ENCODE measurements around the gene AQP10.
"Not testable (repeated sequence)": the region's sequence is repeated elsewhere in the genome, so short reads cannot be mapped to it uniquely, and the experiment has no call there.

AQP10 gene

GRCh38 chr1:154346276-154346917 lies 25.5 kb downstream of the AQP10 start:
- no peak for DNase-seq

GRCh38 chr1:154347961-154348360 lies 27.1 kb downstream of the AQP10 start:
- DNase-seq: no peak

- no peak for DNase-seq
These were observed 27.7 kb downstream of the AQP10 start for GRCh38 chr1:154348429-154349076.

GRCh38 chr1:154349121-154349520 lies 28.2 kb downstream of the AQP10 start:
- no peak for DNase-seq

GRCh38 chr1:154350383-154350782 lies 29.5 kb downstream of the AQP10 start:
- DNase-seq: no peak

- DNase-seq: peak; percentile 78
These were observed 30.6 kb downstream of the AQP10 start for GRCh38 chr1:154351363-154352068.

- DNase-seq: no peak
These were observed 31.3 kb downstream of the AQP10 start for GRCh38 chr1:154352245-154352580.

- no peak for DNase-seq
These were observed 31.9 kb downstream of the AQP10 start for GRCh38 chr1:154352581-154353459.

- no peak for DNase-seq
These were observed 32.6 kb downstream of the AQP10 start for GRCh38 chr1:154353460-154353904.

- DNase-seq: no peak
These were observed 33.1 kb downstream of the AQP10 start for GRCh38 chr1:154353966-154354365.

GRCh38 chr1:154358519-154358918 lies 37.6 kb downstream of the AQP10 start:
- DNase-seq: no peak

- DNase-seq: no peak
These were observed 39.4 kb downstream of the AQP10 start for GRCh38 chr1:154360288-154360687.

GRCh38 chr1:154360881-154361280 lies 40.0 kb downstream of the AQP10 start:
- DNase-seq: not testable (repeated sequence)

GRCh38 chr1:154361357-154361756 lies 40.5 kb downstream of the AQP10 start:
- no peak for DNase-seq

GRCh38 chr1:154371436-154371835 lies 50.5 kb downstream of the AQP10 start:
- no peak for DNase-seq

GRCh38 chr1:154373777-154374357 lies 53.0 kb downstream of the AQP10 start:
- not testable (repeated sequence) for DNase-seq

Measured in SHP77 treated with DMSO at 0.1 percent for 48 hours (cell line).